ENCODE measurements around the gene LPIN1.

LPIN1 gene

DNA sequence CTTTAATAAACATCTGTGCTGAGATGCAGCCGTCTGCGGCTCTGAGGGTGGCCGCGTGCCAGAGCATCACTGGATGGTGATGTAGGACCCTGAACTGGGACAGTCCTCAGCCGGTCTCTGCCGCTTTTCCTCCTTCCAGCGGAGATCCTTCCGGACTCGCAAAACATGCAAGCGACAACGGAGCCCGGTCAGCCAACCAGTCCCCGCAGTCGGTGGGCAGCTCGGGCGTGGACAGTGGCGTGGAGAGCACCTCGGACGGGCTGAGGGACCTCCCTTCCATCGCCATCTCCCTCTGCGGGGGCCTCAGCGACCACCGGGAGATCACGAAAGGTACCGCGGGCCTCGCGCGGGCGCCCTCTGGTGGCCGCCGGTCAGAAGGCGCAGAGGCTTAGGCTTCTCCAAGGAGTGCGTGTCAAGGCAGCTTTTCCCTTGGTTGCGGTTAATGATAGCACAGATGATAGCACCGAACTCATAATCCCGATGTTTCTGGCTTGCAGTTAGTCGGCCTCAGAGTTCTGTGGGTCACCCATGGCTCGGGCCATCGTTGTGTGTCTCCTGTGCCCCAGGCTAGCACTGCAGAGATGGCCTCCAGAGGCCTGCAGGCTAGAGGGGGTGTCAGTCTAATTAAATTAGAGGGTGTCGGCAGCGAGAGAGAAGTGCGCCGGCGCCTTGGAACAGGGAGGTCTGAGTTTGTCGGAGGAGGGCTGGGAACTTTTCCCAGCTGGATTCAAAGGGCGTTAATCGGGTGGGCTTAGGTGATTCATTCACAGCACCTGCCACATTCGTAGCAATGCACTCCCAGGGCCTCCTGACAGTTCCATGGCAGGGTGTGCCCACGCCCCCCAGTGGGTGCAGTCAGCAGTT is 38.5 kb downstream of the LPIN1 start:
- no peak for DNase-seq (ENCODE audit: low read depth, low spot score)

DNA sequence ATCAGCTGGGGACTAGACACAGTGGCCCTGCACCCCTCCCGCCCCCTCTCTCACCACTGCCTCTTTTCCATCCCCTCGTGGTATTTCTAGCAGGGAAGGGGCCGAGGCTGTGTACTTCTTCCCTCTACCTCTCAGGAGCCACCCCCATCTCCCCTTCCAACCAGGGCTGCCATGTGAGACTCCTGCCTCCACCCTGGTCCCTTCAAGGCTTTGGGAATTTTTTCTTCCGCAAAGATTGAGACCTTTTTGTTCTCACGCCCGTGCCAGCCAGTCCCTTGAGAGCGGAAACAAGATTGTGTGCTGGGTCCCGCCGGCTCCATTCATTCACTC is 39.1 kb downstream of the LPIN1 start:
- DNase-seq (ENCODE audit: low read depth, low spot score) = no peak

DNA sequence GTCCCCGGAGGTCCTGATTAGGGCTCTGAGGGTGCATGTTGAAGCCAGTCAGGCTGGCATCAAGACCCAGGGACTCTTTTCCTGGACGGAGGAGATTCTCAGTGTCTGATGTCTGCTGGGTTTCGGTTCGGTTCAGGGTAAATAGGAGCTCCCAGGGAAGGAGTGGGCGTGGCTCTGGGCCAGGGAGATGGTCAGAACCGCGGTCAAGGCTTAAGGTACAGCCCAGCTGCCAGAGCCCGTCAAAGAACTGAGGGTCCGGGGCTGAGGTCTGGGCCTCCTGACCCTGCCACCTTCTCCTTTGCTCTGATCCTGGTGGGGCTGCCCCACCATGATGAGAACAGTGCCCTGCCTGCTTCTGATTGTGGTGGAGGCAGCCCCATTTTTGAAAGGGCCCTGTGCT is 39.8 kb downstream of the LPIN1 start:
- no peak for DNase-seq (ENCODE audit: low read depth, low spot score)

DNA sequence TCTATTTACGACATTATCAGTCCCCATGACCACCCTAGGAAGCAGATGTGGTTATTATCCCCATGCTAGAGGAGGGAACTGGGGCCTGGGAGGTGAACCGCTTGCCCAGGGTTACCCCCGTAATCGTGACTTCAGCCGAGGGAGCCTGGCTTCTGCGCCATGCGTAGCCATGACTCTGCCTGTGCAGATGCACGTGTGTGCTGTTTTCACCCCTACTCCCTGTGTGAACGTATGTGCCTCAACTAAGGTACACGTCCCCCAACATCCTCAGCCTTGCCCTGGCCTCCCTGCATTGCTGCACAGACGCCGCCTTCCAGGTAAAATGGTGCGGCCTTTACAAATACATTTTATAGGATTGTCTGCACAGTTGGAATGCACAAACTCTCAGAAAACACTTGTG is 40.2 kb downstream of the LPIN1 start:
- no peak for DNase-seq (ENCODE audit: low read depth, low spot score)

DNA sequence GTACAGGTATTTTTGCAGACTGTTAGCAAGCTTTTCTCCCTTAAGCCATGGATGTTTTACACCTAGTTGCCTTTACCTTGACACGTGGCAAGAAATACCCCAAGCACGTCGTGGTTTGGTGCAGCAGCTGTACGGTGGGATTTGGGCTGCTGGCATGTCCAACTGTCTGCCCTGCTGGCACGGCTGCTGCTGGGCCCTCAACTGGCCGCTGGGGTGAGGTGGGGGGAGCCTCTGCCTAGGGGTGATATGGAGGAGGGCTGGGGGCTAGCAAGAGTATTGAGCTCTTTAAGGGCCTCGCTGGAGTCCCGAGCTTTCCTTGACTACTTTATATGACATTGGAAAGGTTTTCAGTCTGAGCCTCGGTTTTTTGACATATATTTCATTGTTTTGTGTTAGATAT is 41.6 kb downstream of the LPIN1 start:
- no peak for DNase-seq (ENCODE audit: low read depth, low spot score)

DNA sequence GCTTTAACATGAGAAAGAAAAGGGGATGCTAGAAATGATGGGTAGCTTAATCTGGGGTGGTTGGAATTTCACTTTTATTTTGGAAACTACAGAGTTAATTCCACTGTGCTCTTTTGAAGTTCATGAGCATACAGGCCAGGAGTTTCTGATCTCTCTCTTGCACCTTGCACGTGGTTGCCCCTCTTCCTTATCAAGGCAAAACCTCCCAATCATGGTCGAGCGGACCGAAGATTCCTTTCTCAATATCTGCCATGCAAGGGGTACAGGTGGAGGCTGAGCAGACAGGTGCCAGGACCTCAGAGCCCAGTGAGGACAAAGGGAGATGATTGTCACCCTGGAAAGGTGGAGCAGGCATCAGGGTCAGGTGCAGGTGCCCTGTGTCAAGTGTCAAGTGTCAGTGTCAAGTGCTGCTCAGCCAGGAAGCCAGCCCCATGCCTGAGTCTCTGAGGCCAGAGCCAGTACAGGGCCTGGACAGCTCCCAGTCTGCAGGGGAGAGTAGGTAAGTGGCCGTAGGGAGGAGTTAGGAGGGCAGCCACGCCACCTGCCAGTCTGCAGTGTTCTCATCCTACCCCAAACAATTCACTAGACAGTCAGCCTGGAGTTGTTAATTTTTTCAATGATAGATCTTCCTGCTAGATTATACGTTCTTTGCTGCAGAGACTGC is 42.2 kb downstream of the LPIN1 start:
- no peak for DNase-seq (ENCODE audit: low read depth, low spot score)

DNA sequence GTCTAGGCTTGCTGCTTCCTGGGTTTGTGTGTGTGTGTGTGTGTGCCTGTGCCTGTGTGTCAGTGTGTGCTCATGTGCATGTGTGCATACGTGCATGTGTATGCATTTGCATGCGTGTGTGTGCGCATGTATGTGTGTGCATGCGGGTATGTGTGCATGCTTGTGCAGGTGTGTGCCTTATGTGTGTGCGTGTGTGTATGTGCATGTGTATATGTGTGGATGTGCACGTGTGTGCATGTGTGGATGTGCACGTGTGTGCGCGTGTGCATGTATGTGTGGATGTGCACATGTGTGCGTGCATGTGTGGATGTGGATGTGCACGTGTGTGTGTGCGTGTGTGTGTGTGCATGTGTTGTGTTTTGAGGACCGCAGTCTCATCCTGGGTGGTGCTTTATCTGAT is 42.8 kb downstream of the LPIN1 start:
- DNase-seq (ENCODE audit: low read depth, low spot score) = no peak

DNA sequence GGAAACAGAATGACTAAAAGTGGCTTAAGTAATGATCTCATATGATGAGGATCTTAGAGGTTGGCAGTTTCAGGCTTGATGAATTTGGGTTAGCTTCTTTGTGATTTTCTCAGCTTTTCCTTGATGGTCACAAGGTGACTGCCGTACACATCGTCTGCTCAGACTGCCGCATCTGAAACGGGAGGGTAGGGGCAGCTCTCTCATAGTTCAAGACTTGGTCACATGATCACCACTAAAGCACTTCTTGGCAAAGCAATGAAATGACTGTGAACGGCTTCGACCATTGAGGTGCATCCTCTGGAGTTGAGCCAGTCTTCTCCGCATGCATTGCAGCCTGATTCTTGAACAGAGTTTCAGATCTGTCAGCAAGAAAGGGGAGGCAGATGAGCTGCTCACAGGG is 43.8 kb downstream of the LPIN1 start:
- no peak for DNase-seq (ENCODE audit: low read depth, low spot score)

DNA sequence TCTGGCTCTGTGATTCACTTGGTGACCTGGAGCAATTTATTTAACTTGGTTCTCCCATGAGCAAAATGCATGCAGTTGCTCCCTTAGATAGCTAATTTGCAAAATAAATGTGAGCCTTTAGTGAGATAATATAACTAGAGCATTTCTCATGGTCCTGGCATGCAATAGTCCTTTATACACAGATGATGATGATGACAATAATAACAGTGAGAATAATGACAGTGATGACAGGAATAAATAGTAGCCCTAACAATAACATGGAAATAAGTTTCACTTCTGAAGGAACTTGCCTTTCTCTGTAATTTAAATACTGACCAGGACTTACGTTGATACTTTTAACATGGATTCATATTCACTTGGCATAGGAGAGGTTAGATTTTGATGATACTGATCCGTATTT is 49.2 kb downstream of the LPIN1 start:
- DNase-seq (ENCODE audit: low read depth, low spot score) = no peak

DNA sequence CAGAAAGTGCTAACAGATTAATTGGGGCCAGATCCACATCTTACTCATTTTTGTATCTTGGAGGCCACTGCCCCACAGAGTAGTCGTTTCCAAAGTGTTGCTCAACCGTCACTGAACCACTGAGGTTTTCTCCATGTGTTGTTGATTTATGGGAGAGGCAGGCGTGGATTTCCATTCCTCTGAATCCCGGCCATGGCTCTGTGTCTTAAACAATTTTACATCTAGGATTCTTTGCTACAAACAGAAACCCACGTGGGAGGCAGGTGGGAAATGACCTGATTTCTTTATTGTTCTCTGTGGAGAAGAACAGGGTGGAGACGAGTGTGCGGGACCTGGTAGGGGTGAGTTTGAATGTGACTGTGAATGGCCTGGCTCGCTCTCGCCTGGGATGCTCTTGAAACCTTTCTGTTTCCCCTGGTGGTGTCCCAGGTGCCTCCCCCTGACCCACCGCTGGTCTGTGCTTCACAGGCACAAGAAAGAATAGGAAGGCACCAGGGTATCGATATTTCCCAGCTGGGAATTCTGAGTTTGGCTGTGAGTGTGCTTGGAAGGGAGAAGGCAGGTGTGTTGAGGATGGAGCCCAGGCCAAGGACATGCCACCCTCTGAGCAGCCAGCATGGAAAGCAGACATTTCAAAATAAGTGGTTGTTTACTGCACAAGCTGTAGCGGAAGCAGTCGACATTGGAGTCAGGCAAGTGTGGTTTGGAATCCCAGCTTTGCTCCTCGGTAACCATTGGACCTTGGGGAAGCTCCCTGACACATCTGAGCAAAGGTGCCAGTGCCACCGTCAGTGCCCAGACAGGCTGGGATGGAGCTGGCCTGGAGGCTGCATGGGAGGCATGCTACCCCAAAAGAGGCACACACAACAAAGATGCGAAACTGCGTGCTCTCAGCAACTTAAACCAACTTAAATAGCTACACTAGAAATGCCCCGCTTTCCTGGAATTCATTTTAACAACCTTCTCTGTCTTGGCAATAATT is 50.0 kb downstream of the LPIN1 start:
- no peak for DNase-seq (ENCODE audit: low read depth, low spot score)

DNA sequence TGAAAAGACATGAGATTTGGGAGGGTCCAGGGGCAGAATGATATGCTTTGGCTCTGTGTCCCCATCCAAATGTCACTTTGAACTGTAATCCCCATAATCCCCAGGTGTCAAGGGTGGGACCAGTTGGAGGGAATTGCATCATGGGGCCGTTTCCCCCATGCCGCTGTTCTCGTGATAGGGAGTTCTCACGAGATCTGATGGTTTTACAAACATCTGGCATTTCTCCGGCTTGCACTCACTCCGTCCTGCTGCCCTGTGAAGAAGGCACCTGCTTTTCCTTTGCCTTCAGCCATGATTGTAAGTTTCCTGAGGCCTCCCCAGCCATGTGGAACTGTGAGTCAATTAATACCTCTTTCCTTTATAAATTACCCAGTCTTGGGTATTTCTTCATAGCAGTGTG is 51.4 kb downstream of the LPIN1 start:
- no peak for DNase-seq (ENCODE audit: low read depth, low spot score)

DNA sequence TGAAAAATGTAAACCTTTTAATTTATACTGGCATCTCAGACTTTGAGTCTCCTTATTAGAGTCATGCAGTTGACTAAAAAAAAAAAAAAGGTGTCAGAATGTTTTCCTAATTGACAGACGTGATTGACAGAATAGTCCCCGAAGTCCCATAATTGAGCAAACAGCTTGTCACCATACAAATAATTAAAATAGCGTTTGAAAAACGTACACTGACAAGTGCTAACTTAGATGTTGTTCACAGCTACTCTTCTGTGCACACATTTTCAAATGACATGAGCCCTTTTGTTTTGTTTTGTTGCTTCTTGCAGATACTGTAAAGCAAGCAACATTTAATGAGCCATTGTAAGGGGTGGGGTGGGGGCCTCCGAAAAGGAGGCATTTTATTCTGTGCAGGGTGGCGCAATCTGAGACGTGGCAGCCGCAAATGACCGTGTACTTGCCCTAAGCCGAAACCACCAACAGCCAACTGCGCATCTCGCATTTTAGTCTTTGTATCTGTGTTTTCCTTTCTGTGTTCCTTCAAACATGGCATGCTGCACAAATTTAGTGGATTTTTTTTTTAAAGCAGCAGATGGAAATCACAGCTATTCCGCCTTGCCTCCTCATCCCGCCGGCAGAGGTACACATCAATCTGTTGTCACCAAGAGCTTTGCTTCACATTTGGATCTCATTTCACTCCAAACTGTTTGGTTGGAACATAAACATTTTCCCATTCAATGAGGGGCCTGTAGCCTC is 52.4 kb downstream of the LPIN1 start:
- DNase-seq (ENCODE audit: low read depth, low spot score) = no peak

DNA sequence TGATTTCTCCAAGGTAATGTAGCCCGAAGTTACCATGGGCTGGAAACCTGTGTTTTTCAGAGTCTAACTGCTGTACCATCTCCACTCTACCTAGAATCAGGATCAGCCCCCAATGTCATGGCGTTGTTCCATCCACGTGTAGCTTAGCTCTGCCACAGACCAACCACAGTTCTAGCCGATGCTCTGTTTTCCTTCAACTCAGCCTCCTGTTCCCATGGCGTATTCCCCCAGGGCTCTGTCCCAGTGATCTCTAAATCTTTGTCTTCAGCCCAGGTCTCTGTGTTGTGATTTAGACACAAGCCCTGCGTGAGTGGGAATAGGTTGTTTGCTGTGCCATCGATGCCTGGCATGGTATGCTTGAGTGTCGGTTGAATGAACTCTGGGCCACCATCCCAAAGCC is 53.4 kb downstream of the LPIN1 start:
- no peak for DNase-seq (ENCODE audit: low read depth, low spot score)

DNA sequence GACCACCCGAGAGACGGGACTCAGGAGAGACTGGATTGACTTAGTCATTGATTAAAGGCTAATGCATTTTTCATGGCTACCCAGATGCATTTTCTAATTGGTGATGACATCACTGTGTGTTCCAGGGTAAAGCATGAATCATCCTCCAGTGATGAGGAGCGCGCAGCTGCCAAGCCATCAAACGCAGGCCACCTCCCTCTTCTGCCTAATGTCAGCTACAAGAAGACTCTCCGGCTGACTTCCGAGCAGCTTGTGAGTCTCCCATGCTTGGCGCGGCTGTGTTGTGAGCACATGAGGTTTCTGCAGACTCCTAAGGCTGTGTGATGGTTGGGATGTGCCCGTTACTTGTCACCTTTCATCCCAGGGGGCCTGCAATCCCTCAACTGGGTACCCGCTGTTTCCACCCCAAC is 56.4 kb downstream of the LPIN1 start:
- no peak for DNase-seq (ENCODE audit: low read depth, low spot score)

DNA sequence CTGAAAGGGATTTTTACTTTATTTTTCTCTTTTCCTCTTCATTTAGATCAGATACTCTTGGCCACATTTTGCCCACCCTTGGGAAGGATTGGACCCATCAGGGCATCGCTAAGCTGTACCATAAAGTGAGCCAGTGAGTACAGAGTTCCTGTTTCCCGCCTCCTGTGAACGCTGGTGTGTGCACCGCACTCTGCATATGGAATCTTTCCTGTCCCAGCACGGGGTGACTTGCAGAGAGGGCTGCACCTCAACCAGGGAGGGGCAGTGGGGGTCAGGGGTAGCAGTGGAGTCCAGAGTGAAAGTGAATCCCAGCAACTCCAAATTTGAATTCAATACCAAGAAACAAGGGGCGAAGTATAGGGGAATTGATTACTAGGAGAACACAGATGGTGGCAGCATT is 58.6 kb downstream of the LPIN1 start:
- DNase-seq (ENCODE audit: low read depth, low spot score) = no peak

DNA sequence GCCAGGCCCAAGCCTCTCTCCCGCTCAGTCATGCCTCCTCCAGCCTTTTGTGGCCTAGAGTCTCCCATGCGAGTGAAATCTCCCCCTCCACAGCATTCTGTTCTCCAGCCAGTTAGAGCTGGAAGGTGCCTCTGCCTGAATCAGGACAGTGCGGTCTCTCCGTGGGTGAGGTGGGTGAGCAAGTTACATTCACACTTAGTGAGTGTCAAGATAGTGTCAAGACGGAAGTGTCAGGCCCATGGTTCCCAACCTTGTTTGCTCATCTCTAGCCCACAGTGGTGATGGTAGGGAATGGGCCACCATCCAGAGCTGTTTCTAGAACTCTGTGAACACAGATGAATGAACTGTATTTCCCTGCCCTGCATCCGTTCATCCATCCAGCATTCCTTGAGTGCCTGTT is 59.5 kb downstream of the LPIN1 start:
- no peak for DNase-seq (ENCODE audit: low read depth, low spot score)

DNA sequence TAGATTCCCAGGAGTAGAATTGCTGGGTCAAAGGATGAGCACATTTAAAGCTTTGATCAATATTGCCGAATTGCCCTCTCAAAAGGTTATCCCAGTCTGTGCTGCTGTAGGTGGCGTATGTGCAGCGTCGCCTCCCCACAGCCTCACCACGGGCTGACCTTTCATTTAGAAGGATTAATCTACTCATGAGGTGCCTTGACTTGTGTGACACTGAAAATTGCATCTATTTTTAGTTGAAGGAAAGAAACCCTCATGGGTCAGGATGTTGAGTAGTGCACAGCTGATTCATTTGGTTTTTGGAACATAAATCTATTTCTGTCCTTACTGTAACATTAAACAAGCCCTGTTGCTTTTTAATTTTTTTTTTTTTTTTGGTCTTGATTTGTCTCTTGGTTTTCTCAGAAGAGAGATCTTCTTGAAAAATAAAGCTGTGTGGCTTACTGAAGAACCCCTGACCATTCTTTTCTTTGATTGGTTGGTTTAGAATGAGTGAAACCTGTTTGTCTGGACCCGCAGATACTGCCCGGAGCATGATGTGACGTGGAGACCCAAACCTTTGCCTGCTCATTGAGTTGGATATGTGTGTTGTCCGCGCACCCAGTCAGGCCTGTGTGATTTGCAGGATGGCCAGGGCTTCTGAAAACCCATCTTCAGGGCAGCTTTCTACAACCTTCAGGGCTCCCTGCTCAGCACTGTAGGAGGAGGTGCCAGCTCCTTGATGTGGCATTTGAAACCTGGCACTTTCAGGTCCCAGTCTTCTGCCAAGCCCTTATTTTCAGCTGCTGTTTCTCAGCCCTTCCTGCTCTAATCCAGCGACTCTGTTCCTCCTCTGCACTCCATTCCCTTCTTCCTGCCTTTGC is 61.0 kb downstream of the LPIN1 start:
- no peak for DNase-seq (ENCODE audit: low read depth, low spot score)

DNA sequence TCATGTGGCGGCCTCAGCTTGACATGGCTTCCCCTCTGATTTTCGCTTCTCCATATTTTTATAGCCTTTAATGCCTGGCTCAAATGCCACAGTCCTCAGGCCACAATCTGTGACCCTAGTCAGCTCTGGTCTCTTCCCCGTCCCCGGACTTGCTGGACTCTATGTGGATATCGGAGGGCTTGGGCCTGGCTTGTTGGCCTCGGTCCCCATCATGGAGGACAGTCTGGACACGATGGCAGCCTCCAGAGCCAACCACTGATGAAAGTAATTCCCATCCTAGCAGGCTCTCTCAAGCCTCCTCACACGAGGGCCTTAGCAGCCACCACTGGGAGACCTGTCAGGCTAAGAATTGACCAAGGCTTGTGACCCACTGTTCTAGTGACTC is 61.6 kb downstream of the LPIN1 start:
- DNase-seq (ENCODE audit: low read depth, low spot score) = no peak

DNA sequence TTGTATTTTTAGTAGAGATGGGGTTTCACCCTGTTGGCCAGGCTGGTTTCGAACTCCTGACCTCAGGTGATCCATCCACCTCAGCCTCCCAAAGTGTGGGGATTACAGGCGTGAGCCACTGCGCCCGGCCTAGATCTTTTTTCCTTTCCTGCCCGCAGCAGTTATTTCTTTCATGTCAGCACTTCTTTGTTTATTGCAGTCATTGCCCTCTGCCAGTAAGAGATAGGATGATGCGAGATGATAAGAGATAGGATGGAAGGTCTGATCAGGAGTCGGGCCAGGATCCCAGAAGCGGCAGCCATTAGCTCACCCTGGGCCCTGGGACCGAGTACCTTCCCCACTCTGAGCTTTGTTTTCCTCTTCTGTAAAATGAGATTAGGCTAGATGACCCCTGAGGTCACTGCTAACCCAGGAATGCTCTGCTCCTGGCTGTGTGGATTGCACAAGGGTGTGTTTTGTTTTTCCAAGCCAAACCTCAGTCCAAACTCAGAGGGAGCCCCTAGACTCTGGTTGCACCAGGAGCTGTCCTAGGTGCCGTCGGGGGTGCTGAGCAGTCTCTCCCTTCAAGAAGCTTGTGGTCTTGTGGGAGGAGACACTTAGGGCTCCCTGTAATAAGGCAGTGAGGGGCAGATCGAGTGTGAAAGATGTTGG is 63.3 kb downstream of the LPIN1 start:
- no peak for DNase-seq (ENCODE audit: low read depth, low spot score)
